ENCODE data around the gene POTEM.
"Not testable (repeated sequence)": the region's sequence is repeated elsewhere in the genome, so short reads cannot be mapped to it uniquely, and the experiment has no call there.

The POTEM gene

DNA sequence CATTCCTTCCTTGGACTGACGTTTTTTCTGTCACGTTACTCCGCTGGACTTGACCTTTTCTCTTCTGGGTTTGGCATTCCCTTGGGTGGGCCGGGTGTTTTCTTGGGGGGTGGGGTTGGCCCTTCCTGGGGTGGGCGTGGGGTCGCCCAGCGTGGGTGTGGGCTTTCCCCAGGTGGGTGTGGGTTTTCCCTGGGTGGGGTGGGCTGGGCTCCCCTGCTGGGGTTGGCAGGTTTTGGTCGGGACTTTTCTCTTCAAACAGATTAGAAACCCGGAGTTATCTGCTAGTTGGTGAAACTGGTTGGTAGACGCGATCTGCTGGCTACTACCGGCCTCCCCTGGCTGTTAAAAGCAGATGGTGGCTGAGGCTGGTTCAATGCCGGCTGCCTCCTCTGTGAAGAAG lies at the start of gene POTEM:
TSS of gene POTEM (plus strand) at position 301 of the 400 bp plus-strand sequence. CDS start at position 353, 52 bp downstream.
- DNase-seq: not testable (repeated sequence)

DNA sequence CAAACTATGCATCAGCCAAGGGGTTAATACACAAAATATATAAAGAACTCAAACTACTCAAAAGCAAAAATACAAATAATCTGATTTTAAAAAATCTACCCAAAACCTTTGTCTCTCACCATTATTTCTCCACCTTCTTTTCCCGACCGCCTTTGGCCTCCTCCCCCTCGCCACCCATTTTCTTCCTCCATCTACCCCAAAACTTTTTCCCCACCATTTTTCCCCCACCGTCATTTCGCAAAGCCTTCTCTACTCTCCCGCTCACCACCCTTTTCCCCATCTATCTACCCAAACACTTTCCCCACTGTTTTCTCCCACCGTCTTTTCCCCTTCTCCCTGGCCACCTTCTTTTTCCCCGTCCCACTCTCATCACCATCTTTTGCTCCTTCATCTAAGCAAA lies 48.9 kb upstream of the POTEM start:
- DNase-seq: not testable (repeated sequence)

DNA sequence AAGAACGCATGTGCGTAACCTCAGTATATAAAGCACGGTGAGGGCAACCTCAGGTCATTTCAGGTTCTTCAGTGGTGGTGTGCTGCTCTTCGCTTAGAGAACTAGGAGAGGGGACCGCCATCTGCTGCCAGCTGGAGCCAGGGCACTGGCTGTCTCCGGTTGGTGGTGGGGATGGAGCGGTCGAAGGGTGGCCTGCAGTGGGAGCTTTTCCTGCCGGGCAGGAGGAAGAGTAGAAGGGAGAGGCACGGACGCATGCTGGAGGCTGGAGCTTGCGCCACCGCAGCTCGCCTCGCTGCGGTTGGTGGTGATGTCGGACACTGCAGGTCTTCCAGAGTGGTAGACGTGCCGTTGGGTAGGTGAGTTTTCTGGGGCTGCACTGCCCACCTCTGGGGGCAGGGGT lies 47.2 kb upstream of the POTEM start:
- DNase-seq: not testable (repeated sequence)

DNA sequence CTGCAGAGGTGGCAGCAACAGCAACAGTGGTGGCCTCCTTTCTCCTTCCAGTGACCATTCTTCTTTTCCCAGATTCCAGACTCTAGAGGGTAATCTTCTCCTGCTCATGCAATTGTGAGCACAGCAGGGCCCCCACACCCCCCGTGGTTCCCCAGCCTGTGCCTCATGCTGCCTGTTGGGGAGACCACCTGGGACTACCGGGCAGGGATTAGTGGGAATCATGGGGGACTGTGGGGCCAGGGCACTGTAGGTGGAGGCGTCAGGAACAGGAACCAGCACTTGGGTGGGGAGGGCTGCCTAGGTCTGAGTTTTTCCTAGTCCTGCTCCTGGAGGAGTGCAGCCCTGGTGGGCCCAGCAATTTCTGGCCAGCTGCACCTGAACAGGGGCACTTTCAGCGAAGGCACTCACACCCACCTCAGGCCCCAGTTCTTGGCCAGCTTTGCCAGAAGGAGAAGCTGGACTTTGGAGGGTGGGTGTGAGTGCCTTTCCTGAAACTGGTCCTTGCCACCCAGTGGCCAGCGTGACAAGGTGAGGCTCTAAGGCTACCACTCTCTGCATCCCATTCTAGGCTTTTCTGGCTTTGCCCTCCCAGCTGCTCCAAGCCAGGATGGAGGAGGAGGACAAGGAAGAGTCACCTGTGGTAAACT lies 46.1 kb upstream of the POTEM start:
- not testable (repeated sequence) for DNase-seq

DNA sequence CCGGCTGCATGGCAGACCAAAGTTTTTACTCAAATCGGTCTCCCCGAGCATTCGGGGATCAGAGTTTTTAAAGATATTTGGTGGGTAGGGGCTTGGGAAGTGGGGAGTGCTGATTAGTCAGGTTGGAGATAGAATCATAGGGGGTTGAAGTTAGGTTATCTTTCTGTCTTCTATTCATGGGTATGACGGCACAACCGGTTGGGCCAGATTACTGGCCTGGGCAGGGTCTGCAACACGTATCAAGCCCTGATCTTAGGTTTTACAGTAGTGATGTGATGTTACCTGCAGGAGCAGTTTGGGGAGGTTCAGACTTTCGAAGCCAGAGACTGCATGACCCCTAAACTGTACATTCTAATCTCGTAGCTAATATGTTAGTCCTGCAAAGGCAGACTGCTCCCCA lies 30.4 kb upstream of the POTEM start:
- not testable (repeated sequence) for DNase-seq

DNA sequence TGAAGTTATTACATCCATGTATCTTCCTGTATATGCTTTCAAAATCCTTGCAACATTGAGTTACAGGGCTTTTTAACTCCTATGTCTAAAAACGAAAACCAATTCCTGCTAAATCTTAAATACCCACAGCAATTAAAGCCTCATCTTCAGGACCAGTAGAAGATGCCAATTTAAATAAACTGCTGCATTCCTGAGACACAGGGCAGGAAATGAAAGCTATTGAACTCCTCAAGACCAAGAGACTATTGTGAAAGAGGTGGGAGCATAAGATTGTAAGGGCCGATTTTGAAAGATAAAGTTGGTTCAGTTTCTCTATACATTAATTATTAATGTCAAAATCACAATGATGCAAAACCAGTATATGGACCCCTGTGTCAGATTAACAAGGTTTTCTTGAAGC lies 28.5 kb upstream of the POTEM start:
- DNase-seq: not testable (repeated sequence)

- DNase-seq: not testable (repeated sequence)
These were observed 17.3 kb upstream of the POTEM start for GRCh38 chr14:18949939-18950338.

- DNase-seq: not testable (repeated sequence)
These were observed 14.1 kb upstream of the POTEM start for GRCh38 chr14:18953085-18953484.

- DNase-seq: not testable (repeated sequence)
These were observed 11.4 kb upstream of the POTEM start for GRCh38 chr14:18955816-18956215.

GRCh38 chr14:18961576-18961975 lies 5.7 kb upstream of the POTEM start:
- DNase-seq: not testable (repeated sequence)

DNA sequence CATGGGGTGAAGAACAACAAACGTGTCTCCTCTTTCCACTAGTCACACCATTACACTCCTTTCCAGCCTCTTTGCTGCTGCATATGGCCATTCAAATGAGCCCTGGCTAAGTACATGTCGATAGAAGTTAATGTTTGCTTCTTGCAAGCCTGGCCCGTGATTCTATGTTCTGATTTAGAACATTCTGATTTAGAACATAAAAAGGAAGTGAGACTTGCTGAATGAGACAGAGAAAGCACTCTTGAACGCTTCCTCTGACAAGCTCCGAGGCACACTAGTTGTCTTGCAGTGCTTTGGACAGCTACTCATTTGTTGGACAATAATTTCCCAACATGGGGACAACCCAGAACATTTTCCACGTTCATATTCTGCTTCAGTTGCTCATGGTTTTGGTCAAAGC lies 5.1 kb upstream of the POTEM start:
- not testable (repeated sequence) for DNase-seq

DNA sequence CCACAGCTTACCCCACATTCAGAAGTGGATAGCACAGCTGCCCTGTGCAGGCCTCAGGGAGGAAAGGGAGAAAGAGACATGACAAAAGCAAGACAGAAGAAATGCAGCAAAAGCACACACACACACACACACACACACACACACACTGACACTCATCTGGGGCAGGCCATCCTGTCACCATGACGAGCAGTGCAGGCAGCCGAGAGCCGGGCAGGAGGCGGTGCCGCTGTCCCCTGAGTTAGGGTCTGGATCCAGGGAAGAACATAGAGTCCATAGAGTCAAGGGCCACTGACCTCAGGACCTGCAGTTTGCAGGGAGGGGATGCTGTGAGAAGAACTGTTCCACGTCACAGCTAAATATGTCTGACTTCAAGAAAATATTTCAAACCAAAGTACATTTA lies 4.0 kb upstream of the POTEM start:
- DNase-seq: not testable (repeated sequence)

- DNase-seq: not testable (repeated sequence)
These were observed 2.4 kb upstream of the POTEM start for GRCh38 chr14:18964878-18965277.

DNA sequence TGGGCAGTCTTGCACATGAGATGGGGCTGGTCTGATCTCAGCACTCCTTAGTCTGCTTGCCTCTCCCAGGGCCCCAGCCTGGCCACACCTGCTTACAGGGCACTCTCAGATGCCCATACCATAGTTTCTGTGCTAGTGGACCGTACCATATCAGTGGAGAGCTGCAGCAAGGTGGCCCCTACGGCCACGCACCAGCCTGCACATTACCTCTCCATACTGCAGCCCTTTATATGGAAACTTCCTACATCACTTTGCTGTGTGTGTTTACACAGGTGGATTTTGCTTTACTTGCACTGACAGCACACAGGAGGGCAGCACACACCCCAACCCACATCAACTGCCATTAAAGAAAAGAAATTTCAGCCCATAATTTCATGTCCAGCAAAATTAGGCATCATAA lies 35.3 kb downstream of the POTEM start:
- DNase-seq: not testable (repeated sequence)

GRCh38 chr14:19006490-19006889 lies 39.3 kb downstream of the POTEM start:
- not testable (repeated sequence) for DNase-seq

DNA sequence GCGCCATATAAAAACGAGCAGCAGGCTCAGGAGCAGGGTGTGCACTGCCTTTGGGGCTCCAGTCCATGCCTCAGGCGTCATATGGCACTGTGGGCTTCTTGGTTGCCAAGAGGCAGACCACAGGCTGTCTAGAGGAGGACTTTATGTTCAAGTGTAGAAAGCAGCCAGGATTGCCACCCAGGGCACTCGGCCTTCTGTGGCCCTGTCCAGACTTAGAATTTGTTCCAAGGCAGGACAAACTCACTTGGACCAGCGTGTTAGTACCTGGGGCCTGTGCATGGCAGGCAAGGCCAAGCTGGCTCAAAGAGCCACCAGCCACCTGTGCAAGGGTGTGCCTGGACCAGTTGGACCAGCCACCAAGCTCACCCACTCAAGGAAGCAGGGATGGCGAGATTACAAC lies 40.4 kb downstream of the POTEM start:
- not testable (repeated sequence) for DNase-seq

DNA sequence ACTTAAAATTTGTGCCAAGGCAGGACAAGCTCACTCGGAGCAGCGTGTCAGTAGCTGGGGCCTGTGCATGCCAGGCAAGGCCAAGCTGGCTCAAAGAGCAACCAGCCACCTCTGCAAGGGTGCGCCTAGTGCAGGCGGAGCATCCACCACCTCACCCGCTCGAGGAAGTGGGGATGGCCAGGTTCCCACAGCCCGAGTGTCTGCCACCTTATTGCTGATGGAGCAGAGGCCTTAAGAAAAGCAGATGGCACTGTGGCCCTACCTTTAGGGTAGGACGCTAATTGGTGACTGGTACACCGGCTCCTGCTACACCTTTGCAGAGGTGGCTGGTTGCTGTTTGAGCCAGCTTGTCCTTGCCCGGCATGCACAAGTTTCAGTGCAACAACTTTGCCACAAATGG lies 43.8 kb downstream of the POTEM start:
- not testable (repeated sequence) for DNase-seq

DNA sequence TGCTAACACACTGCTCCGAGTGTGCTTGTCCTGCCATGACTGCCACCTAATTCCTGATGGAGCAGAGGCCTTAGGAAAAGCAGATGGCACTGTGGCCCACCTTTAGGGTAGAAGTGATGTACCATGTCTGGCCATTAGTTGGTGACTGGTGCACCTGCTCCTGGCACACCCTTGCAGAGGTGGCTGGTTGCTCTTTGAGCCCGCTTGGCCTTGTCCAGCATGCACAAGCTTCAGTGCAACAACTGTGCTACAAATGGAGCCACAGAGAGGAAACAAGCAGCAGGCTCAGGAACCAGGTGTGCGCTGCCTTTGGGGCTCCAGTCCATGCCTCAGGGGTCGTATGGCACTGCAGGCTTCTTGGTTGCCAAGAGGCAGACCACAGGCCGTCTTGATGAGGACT lies 44.5 kb downstream of the POTEM start:
- not testable (repeated sequence) for DNase-seq

DNA sequence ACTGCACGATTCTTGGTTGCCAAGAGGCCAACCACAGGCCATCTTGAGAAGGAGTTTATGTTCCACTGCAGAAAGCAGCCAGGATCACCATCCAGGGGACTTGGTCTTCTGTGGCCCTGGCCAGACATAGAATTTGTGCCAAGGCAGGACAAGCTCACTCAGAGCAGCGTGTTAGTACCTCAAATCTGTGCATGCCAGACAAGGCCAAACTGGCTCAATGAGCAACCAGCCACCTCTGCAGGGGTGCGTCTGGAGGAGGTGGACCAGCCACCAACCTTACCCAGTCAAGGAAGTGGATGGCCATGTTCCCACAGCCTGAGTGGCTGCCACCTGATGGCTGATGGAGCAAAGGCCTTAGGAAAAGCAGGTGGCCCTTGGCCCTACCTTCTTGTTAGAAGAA lies 48.0 kb downstream of the POTEM start:
- not testable (repeated sequence) for DNase-seq

- not testable (repeated sequence) for DNase-seq
These were observed 57.9 kb downstream of the POTEM start for GRCh38 chr14:19025080-19025589.

- not testable (repeated sequence) for DNase-seq
These were observed 59.6 kb downstream of the POTEM start for GRCh38 chr14:19026649-19027351.

DNA sequence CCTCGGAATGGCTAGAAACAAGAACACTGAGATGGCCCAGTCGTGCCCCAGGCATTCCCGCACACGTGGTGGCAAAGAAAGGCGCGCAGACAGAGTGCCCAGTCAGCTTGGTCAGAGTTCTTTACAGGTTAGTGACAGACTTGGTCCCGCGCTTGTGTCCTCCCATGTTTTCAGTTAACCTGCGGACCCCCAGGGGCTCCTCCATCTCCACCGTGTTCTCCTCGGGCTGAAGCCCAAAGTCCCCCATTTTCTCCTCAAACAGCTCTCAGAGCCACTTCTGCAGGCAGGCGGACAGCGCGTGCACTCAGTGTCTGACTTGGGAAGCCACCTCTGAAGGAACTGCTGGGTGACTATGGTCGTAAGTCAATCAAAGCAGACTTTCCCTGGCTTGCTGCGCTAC lies 60.7 kb downstream of the POTEM start:
- DNase-seq: not testable (repeated sequence)

- not testable (repeated sequence) for DNase-seq
These were observed 69.7 kb downstream of the POTEM start for GRCh38 chr14:19036811-19037382.
